Stimulated activated CD8-positive, alpha-beta memory T cell treated with anti-CD3 and anti-CD28 coated beads, Interleukin-12 subunit alpha, Interleukin-12 subunit beta, amount 100 ng/mL, for 1 hour (primary cell): Measurements from ENCODE around the gene KCNIP2.
A peak's percentile ranks its signal among the peaks of the same experiment; 100 is the strongest.

Experiments used
- DNase-seq: peaks from one replicate; pipeline ENCODE4 v3.0.0-alpha.2; 2020; ENCODE audit warnings: low read depth

KCNIP2 gene

DNA sequence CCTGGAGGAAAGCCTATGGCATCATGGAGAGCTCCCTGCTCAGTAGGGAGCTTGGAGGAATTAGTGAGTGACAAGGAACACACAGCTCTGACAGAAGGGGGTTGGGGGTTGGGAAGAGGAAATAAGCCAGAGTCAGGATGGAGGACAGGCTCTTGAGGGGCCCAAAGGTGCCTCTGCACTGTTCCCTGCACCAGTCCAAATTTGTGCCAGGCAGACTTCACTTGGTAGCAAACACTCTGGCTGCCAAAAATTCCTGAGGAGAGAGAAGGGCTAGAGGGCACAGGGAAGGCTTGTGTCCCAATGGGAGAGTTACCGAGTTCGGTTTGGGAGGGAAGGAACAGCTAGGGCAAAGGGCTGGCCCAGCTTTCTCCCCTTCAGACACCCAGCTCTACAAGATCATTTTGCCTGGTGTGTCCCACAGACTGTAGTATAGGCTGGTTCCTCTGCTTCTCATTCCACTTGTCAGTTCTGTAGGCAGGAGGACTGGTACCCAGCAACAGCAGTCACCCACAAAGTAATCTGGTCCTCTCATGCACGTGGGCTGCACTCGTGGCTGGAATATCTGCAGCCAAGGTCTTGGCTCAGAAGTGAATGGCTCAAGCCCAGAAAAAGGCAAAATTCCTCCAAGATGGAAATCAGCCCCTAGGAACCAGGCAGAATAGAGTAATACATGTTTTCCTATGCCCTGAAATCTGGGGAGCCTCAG lies 8.0 kb upstream of the KCNIP2 start:
- no peak for DNase-seq

DNA sequence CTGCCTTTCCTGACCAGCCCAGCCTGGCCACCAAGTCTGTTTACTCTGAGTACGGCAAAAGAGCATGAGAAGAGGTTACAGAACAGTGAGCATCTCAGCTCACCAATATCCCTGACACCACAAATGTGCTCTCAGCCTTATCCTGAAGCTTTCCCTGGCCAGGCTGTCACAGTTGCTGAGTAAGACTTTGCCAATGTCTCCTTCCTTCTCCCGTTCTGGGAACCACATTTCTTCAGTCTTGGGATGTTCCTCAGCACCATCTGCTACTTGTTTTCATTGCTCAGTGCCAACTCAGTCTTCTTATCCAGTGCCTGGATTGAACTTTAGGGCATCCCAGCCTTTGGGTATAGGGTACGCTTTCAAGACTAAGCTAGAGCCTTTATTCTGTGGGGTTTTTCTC lies 7.1 kb upstream of the KCNIP2 start:
- no peak for DNase-seq

DNA sequence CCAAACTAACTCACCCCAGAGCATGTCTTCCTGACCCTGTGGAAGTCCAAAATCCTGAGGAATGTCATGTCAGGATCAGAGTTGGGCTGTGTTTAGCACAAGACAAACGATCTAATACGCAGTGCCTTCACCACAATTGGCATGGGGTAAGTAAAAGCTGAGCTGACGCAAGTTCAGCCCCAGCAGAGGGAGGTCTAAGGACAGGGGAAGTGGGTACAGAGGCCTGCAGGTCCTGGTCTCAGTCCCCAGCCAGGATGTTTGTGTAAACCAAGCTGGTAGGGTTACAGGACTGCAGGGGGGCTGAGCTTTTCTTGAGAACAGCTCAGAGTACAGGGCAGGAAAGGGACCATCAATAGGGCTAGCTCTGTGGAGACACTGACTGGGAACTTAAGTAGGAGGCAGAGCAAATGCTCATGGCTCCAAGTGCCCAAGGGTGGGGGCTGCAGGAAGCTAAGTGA lies 5.3 kb upstream of the KCNIP2 start:
- no peak for DNase-seq

GRCh38 chr10:101848408-101848807 lies 4.8 kb upstream of the KCNIP2 start:
- no peak for DNase-seq

GRCh38 chr10:101845893-101846292 lies 2.3 kb upstream of the KCNIP2 start:
- DNase-seq, result no peak

DNA sequence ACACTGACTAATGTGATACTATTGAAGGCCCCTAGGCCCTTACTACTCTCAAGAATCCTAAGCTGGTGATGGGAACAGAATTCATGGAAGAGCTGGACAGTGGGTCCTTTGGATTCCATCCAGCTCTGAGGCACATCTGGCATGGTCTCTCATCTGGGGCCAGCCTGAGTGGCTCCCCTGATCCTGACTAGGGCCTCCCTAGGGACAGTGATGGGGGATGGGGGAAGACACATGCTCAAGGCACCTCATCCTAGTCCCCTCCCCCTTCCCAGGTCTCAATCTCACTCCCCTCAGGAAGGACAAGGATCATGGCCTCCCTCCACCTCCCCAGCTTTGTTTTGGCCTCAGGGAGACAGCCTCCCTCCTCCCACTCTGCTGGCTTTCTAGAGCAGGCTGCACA lies 1.8 kb downstream of the KCNIP2 start:
- DNase-seq, result no peak

GRCh38 chr10:101840741-101841453 lies 2.7 kb downstream of the KCNIP2 start:
- DNase-seq, result peak; percentile 62

DNA sequence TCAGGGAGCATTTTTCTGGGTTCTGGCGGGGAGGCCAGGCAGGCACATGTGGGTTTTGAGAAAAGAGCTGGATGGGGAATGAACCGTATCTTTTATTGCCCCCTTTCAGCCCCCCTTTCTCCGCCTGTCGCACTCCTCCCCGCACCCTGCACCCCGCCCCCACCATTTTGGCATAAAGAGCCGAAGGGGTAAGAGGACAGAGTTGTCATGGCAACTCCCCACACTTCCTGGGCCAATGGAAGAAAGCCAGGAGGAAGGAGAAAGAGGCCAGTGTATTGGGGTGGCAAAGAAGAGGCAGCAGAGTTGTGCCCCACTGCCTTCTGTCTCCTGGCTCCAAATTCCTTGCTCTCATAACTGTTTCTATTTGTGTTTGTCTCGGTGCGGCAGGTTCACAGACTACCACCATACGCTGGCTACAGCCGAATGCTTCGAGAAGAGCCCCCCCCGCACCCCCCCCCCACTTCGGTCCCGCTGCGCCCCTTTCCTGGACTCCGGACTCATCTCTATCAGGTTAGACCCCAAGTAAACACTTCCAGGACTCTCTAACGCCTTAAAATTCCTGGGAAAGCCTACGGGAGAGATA lies 3.4 kb downstream of the KCNIP2 start:
- no peak for DNase-seq

DNA sequence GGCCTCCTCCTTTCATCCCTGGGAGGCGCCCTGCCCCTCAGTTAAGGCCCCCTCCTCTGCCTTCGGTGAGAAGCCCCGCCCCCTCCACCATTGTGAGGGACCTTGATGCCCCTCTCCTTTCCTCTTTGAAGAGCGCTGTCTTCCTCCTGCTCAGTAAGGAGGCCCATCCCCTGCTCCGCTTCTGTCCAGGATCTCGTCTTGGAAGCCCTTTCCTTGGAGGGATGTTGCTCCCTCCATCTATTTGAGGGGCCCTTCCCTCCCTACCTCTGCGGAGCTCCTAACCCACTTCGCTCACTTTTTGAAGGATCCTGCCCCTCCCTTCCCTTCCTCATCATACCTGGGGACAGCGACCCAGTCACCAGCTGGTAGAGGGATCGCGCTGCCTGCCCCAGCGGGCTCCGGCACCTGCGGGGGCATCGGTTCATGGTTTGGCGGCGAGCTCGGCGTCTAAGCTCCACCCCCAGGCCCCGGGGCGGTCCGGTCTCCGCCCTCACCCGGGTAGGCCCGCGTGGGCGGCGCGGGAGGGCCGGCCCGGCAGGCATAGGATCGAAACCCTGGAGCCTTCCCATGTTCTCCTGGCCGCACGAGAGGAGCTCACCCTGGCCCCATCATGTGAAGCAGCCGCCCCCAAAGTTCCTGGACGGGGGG lies 4.1 kb downstream of the KCNIP2 start:
- no peak for DNase-seq

- DNase-seq, result no peak
These were observed 4.6 kb downstream of the KCNIP2 start for GRCh38 chr10:101839002-101839401.

DNA sequence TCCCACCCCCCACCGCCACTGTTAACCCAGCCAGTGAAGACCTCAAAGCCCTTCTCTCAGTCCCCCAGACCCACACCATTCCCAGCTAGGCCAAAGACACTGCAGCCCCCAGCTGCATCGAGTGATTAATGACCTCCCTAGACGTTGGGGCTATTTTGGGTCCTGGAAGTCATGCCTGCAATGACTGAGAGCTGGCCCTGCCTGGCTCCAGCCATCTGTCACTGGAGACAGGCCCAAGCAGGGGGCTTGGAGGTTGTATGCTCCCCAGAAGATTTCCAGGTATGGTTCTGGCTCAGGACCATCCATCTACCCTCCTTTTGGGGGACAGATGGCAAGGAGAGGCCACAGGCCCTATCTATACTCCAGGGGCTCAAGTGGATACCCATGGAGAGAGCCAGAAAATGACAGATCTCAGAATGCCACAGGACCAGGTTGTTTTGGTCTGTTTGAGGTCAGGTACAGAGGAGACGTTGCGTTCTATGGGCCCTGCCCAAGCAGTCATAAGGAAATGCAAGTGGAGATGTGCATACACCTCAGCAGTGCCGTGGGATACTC lies 5.1 kb downstream of the KCNIP2 start:
- no peak for DNase-seq

GRCh38 chr10:101837748-101838147 lies 5.9 kb downstream of the KCNIP2 start:
- no peak for DNase-seq

DNA sequence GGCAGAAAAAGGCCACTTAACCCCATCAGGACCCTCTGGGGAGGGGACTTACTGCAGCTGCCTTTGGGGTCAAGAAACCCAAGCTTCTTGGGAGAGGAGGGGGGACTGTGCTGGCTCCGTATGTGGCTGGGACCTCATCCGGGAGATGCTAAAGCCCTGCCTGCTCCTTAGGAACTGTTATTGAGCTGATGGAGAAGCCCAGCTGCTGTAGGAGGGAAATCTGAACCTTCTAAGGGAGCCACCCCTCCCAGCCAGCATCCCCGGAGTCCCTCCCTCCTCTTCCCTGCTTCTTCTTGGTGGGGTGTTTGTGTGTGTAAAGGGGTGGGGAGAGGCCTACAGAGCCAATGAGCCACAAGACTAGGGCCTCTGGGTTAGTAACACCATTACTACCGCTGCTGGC lies 8.2 kb downstream of the KCNIP2 start:
- DNase-seq, result no peak

- no peak for DNase-seq
These were observed 9.3 kb downstream of the KCNIP2 start for GRCh38 chr10:101834341-101834740.

GRCh38 chr10:101833466-101833865 lies 10.1 kb downstream of the KCNIP2 start:
- DNase-seq, result no peak

DNA sequence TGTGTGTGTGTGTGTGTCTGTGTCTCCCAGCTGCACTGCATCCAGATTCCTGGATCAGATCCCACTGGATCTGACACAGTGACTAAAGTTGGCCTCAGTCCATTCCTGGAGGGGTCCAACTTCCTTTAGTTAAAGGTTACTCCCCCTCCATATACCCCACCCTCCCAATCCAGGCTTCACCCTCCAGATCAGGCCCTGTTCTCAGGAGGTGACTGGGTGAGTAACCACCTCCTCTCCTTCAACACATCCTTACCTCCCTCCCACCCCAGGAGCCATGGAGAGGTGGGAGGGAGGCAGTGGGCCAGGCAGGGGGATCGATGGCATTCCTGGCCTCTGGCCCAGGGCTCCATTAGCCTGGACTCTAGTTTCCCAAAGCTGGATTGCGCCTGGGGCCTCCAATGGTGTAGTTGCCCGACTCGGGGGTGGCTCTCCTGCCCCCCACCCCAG lies 11.3 kb downstream of the KCNIP2 start:
- no peak for DNase-seq

- DNase-seq, result no peak
These were observed 12.3 kb downstream of the KCNIP2 start for GRCh38 chr10:101831169-101831811.

GRCh38 chr10:101830322-101831168 lies 13.1 kb downstream of the KCNIP2 start:
- DNase-seq, result peak; percentile 82

DNA sequence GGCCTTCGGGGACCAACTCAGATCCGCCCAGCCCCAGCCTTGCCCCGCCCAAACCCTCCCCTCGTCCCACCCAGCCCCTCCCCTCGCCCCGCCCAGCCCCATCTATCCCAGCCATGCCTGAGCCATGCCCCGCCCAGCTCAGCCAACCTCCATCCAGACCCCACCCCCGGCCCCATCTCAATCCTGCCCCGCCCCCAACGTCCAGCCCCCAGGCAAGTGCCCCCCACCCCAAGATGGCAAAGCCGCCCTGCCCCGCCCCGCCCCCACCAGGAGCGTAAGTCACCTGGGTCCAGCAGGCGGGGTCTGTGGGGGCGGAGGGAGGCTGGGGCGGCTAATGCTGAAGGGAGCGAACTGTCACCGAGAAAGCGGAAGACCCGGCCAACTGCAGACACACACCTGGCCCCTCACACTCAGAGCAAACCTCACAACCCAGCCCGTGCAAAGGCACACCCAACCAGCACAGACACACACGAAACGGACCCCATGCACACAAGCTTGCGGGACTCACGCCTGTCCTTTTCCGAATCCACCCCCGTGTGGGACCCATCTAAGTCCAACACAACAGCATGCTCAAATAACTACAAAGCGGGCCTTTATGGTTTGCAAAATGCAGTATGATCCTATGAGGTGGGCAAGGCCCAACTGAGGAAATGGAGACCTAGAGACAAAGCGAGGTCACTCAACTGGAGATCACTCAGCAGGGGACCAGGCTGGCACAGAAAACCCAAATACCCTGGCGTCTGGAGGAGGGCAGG lies 13.9 kb downstream of the KCNIP2 start:
- DNase-seq, result no peak
